Endometrium (tissue), 2 donors: ENCODE data around the gene ACBD6.
A peak's percentile ranks its signal among the peaks of the same experiment; 100 is the strongest.

ENCODE experiments used
- FAIRE-seq: peaks from 2 replicates; lab custom pipeline; 2012; peaks lifted over from hg19 to GRCh38; lab: Jason Lieb, UNC
- donor health status: control.
- donor health status: control.

Gene ACBD6

GRCh38 chr1:180369061-180369460 is 133.3 kb downstream of the ACBD6 start:
- no peak for FAIRE-seq

DNA sequence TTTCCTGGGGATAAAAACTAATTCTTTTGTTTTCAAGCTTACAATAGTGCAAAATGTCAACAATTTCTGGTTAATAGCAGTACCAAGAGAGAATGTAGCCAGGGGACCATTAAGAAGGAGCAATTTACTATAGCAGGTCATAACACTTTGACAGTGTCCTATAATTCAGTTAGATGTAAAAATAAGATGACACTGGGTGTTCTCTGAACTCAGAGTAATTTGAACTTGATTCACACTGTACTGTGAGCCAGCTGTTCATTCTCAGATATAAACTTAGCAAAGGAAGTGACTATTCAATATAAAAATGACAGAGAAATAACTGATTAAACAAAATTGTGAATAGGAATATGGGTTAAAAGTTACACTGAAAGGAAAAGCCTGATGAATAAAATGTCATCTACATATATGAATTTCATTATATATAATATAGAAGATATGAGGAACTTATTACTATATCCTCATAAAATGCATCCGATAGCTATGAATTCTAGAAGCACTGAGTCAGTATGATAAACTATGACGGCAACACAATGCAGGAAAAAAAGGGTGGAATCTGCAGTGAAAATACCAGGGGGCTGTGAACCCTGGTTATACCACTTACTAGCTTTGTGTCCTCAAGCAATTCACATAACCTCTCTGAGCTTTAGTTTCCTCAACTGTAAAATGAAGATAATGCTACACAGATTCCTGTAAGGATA is 135.9 kb downstream of the ACBD6 start:
- peak; percentile 65 for FAIRE-seq

DNA sequence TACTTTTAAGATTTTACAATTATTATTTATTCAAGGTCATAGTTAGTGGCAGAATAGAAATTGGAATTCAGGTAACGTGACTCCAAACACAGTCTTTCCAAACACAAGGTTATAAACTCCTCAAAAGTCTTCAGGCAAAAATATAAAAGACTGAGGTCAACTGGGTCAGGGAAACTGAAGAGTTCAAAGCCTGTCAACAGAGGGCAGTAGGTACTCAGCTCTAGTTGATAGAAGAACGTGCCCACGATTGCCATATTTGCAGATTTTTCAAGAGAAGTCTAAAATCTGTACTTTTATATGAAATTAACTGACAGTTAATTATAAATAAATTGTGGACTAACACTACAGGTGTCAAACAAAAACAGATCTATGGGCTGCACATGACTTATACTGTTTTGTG is 137.3 kb downstream of the ACBD6 start:
- FAIRE-seq, result no peak

DNA sequence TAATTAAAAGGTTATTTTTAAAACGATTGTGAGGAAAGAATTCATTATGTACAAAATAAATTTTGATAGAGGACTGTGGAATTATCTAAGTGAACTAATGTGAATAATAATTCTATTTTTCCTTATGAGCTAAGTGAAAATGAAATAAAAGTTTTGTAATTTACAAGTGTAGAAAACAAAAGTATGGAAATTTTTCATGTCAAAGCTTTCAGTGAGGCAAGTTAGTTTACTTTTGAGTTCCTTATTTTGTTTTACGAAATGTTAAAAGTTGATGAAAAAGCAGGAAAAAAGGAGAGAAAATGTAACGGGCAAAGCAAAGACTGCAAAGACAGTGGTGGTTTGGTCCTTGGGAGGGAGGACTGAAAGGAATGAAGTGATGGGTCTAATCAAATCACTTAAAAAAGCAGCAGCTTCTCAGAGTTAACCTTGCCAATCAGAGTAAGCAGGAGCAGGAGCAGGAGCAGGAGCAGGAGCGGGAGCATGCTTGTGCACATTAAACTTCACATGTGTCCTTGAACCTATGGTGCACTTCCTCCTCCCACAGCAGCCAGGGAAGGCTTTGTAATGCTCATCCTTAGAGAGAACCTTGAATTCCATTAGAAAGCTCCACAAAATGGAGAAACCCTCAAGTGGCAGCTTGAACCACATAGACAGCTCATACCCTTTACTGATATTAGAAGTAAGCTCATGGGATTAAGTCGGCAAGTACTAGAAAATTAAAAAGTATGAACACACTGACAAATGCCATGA is 139.0 kb downstream of the ACBD6 start:
- FAIRE-seq, result no peak

DNA sequence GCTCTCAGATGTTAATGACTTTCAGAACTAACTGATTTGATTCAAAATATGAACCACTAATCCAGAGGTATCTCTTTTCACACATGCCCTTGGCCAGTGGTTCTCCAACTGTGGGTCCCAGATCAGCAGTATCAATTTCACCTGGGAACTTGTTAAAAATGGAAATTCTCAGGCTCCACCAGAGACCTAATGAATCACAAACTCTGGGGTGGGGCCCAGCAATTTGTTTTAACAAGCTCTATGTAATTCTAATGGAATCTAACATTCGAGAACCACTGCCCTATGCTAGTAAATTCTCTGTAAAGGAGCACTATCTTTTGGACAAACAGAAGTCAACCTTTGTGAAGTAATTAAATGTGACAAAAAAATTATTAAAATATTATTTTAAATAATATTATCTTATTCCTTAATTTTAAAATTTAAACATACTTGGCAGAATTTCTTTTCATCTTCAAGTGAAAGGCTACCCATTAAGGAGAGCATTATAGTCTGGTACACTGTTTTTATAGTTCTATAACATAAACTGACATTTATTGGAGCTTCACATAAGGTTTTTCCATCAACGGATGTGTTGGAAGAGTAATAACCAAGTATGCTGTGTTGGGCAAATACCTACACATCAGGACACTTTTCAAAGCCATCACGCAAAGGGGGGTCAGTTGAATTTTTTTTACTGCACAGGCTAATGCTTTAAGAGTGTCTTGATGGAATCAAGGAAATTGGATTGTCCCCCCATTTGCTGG is 141.9 kb downstream of the ACBD6 start:
- FAIRE-seq, result no peak

GRCh38 chr1:180358649-180359048 is 143.7 kb downstream of the ACBD6 start:
- no peak for FAIRE-seq

DNA sequence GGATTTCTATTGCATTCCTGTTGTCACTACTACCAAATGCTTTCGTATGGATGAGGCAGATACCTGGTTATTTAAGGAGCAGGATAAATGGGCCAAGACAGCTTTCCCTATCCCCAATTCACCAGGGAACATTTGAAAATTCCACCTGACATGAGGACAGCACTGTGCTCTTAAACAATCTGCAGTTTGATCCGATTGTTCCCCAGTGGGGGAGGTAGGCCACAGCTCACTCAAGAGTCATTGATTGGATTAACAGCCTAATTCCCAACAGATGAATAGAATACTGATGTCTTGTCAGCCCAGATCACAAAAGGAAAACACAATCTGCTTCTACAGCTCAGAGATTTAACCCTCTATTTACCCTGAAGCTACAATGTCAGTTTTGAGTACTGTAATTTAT is 148.4 kb downstream of the ACBD6 start:
- no peak for FAIRE-seq

GRCh38 chr1:180352588-180352987 is 149.8 kb downstream of the ACBD6 start:
- FAIRE-seq, result no peak

GRCh38 chr1:180352021-180352420 is 150.4 kb downstream of the ACBD6 start:
- no peak for FAIRE-seq

DNA sequence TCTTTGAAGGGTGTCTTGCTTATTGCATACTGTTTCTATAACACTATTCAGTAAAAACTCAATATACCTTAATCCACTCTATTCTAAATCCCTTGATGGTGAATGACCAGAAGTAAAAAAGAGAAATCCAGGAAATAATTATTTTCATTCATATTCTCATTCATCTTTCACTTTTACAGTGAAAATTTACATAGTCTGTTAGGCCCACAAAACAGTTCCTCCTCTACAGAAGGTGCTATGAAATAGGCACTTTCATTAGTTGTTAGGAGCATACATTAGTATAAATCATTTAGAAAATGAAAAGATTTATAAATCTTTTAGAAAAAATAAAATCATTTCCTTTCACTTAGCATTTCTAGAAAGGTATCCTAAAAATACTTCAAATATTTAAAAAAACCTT is 157.2 kb downstream of the ACBD6 start:
- FAIRE-seq, result no peak

DNA sequence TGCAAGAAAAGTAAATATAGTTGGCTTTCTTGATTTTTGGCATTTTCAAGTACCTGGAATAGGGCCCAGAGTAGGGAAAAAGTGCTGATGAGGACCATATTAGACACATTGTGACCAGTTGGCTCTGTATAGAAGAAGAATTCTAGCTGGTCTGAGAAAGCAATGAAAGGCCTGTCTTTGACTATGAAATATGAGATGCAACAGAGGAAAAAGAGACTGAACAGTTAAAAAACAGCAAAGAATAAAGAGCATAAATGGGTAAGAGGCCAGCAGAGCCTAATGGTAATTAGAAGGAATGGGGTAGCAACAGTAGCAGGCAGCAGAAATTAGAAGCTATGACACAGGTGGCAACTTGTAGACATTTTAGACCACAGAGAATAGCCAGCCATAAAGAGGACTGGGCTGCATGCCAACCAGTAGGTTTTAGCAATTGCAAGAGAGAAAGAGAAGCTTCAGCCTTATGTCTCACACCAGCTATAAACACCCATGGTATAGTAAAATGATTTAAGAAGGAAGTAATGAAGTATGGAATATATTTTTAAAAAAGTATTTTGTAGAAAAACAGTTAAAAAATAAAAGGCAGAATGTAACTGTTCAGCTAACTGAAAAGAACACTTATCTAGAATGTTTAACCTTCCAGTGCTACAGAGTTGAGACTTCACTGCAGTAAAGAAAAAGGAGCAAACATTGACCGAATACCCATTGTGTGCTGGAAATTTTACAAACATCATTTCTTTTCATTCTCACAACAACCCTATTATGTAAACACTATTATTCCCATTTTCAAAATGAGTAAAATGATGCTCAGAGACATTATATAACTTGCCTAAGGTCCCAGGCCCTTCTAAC is 158.2 kb downstream of the ACBD6 start:
- FAIRE-seq, result no peak

GRCh38 chr1:180327089-180327488 is 175.3 kb downstream of the ACBD6 start:
- FAIRE-seq, result no peak

DNA sequence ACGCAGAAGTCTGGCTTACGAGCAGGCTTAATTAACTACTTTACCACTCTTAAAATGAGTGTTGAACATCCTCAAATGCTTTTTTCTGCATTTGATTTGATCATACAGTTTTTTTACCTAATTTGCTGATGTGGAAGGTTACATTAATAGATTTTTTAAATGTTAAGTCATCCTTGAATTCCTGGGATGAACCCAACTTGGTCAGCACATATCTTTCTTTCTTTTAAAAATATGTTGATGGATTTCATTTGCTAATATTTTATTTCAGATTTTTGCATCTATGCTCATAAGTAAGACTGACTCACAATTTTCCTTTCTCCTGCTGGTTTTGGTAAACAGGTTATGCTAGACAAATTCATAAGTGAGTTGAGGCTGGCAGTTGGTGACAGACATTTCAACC is 189.5 kb downstream of the ACBD6 start:
- no peak for FAIRE-seq

- FAIRE-seq, result no peak
These were observed 191.2 kb downstream of the ACBD6 start for GRCh38 chr1:180311011-180311730.

DNA sequence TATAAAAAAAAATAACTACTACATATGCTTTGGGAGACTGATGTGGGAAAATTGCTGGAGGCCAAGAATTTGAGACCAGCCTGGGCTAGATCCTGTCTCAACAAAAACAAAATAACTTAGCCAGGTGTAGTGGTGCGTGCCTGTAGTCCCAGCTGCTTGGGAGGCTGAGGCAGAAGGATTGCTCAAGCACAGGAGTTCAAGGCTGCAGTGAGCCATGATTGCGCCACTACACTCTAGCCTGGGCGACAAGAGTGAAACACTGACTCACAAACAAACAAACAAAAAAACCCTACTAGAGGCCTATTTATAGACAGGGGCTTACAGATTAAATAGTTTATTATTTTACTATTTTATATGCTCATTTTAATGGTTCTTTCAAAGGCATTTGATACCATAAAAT is 192.3 kb downstream of the ACBD6 start:
- no peak for FAIRE-seq

DNA sequence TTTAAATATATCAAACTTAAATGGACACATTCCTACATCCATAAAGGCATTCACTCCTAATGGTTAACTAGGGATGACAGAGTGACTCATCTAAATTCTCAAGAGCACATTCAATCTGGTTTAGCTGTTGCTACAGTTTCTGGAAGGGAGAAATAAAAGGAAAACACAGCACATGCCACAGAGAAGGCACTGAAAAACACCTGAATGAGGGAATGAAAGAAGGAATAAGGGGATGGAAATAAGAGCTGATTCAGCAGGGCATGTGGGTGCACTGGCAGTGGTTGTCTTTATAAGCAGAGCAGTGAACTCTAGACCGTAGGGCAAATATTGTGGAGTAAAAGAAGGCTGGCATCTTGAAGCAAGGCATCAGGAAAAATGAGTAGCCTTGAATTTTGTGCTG is 193.0 kb downstream of the ACBD6 start:
- no peak for FAIRE-seq

GRCh38 chr1:180301135-180301742 is 201.1 kb downstream of the ACBD6 start:
- FAIRE-seq, result no peak

DNA sequence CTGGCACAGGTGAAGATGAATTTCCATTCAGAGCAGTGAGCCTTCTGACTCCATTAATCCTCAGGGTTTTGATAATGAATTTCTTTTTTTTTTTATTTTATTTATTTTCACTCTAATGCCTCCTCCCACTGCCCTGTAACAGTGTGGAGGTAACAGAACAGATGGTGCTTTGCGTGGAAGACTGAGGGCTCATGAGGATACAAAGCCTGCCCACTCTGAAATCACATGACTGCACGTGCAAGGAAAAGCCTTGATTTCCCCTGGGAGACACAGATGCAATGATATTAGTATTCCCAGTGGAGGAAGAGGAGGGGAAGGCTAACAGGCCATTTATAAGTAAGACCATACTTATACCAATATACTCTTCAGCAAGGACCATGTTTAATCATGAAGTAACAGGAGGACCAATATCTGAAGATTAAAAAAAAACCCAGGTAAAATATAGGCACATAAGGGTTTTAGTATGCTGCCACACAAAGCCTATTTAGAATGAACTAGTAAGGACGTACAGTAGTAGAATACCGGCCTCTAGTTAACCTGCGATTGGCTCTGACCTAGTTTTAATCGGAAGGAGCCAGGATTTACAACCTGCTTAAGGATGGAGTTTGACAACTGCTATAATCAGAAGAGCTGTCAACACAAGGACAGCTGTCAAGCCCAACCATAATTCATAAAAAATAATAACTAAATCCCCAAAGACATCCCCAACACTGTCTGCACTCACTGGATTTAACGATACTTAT is 202.7 kb downstream of the ACBD6 start:
- FAIRE-seq, result no peak

GRCh38 chr1:180295999-180296398 is 206.4 kb downstream of the ACBD6 start:
- no peak for FAIRE-seq

DNA sequence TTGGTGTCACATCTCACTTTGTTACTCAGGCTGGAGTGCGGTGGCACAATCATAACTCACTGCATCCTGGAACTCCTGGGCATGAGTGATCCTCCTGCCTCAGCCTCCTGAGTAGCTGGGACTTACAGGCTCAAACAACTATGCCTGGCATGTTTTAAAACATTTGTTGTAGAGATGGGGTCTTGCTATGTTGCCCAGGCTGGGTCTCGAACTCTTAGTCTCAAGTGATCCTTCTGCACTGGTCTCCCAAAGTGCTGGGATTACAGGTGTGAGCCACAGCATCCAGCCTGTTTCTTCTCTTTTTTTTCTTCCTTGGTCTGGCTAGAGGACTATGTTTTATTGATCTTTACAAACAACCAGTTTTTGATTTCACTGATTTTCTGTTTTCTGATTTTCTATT is 207.7 kb downstream of the ACBD6 start:
- no peak for FAIRE-seq
